Left lung (tissue), 10 donors: ENCODE measurements around the gene AARS1. TPM values are rescaled to one million over a fixed set of nuclear protein-coding genes. Genes with fewer than 3 reads are reported as not detected.

Source experiments
- ATAC-seq: fragments of 200-7000 bp; cut with Tn5 transposase; one replicate; pipeline ENCODE4 v1.9.1; 2020; ENCODE audit warnings: moderate library complexity
- DNase-seq, 4 donors: peaks; one replicate each; pipeline ENCODE4 v3.0.0-alpha.2; 2013 to 2020
- H3K27ac ChIP-seq, 2 donors: fragments of 200-600 bp; sonication (generic) in 1 of 2; one replicate each; pipeline versions ENCODE4 v1.5.0 to v1.8.0; 2020 to 2021
- H3K27me3 ChIP-seq, 2 donors: fragments of 200-600 bp; sonication (generic) in 1 of 2; one replicate each; pipeline versions ENCODE4 v1.5.0 to v1.8.0; 2020 to 2021
- H3K36me3 ChIP-seq, 2 donors: fragments of 200-600 bp; sonication (generic) in 1 of 2; one replicate each; pipeline versions ENCODE4 v1.5.0 to v1.8.0; 2020 to 2021
- H3K4me1 ChIP-seq, 2 donors: fragments of 200-600 bp; one replicate each; pipeline ENCODE4 v1.8.0; 2021
- H3K4me3 ChIP-seq, 2 donors: fragments of 200-600 bp; sonication (generic) in 1 of 2; one replicate each; pipeline versions ENCODE4 v1.5.0 to v1.8.0; 2020 to 2021; ENCODE audit warnings: mild to moderate bottlenecking in 1 of 2
- H3K9me3 ChIP-seq, 2 donors: fragments of 200-600 bp; sonication (generic) in 1 of 2; one replicate each; pipeline versions ENCODE4 v1.5.0 to v1.8.0; 2020 to 2021
- intact Hi-C, 2 donors: fragments of 100-400 bp; cut with DNase I; formaldehyde crosslinking; loops; one replicate each; pipeline versions ENCODE4 v1.11.2 to v1.14.2; 2022
- polyA plus RNA-seq, 6 donors: library from polyadenylated mRNA; unstranded; fragments of 120-200 nt; gene quantifications; one replicate each; pipeline ENCODE4 v1.2.1, GENCODE V29; 2013; ENCODE audit not compliant: insufficient read length in 6 of 6
- total RNA-seq, 2 donors: library from RNA; stranded (reverse); fragmentation: NEBNext Ultra II Directional; extraction: Animal tissue kit (Norgen Biotek cat#: 25700); gene quantifications; one replicate each; pipeline ENCODE4 v1.2.1, GENCODE V29; 2021
- TF ChIP-seq, protein P1 (sequence below), 2 donors: fragments of 200-600 bp; sonication (generic) in 1 of 2; IDR thresholded peaks; one replicate each; pipeline versions ENCODE4 v1.5.0 to v1.8.0; 2021; ENCODE audit warnings: antibody characterized with exemption in 2 of 2
- donor health status: DM: no; HTN: yes; CAD: no.
- donor health status: DM: no; HTN: no; CAD: no.

AARS1 gene
- total and polyA plus RNA-seq, 8 donors, result 64.7 to 111 (median 75.3) TPM

DNA sequence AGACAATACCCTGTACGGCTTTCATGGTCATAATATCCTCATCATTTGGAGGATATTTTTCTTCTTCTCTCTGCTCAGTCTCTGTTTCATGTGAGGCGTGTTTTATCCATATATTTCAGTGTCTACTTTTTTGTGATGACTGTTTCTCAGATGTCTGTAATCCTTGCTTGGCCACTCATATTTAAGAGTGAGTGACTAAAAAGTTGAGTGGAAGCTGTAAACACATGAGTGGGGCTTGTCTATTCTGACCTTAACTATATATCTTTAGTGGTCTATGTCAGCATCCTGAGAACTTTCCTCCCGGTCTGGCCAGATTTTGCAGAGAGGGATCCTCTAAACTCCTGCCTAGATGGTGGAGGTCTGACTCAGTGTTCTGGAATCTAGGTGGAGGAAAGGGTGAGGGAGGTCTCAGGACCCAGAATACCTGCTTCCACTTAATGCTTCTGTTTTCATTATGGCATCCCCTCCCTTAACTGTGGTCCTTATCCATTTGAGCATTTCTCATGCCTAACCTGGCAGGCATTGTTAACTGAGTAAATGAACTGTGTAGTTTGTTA, 15.7 kb upstream of the AARS1 start:
- TF ChIP-seq, protein P1, sequence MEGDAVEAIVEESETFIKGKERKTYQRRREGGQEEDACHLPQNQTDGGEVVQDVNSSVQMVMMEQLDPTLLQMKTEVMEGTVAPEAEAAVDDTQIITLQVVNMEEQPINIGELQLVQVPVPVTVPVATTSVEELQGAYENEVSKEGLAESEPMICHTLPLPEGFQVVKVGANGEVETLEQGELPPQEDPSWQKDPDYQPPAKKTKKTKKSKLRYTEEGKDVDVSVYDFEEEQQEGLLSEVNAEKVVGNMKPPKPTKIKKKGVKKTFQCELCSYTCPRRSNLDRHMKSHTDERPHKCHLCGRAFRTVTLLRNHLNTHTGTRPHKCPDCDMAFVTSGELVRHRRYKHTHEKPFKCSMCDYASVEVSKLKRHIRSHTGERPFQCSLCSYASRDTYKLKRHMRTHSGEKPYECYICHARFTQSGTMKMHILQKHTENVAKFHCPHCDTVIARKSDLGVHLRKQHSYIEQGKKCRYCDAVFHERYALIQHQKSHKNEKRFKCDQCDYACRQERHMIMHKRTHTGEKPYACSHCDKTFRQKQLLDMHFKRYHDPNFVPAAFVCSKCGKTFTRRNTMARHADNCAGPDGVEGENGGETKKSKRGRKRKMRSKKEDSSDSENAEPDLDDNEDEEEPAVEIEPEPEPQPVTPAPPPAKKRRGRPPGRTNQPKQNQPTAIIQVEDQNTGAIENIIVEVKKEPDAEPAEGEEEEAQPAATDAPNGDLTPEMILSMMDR (IDR thresholded peaks at IDR 0.05), result no peak
- Histone ChIP-seq H3K4me3 (no peak overlapping the region), H3K9me3 (peaks cover 0 to 8% of the 10 kb centered on the region in 2 donors), H3K27ac (peak overlapping the region in 1 of 2 donors; percentile 16), H3K4me1 (peaks cover 0 to 30% of the 10 kb centered on the region in 2 donors), H3K27me3 (no peaks in the 10 kb centered on the region), H3K36me3 (peaks cover 0 to under 1% of the 10 kb centered on the region in 2 donors)
- intact Hi-C loops, result no loop called here
- ATAC-seq, result peak; percentile 31
- DNase-seq, result no peak

DNA sequence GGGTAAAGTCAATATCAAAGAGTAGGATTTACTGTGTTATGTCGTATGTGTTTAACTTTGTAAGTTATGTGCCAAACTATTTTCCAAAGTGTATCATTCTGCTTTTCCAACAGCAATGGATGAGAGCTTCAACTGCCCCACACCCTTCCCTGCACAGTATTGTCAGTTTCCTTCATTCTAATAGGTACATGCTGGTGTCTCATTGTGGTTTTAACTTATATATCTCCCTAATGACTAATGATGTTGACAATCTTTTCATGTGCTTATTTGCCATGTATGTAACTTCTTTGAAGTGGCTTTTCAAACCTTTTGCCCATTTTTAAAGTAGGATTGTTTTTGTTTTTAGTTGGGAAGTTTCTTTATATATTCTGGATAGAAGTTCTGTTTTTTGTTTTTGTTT, 13.4 kb upstream of the AARS1 start:
- DNase-seq, result no peak
- intact Hi-C loops, result no loop called here
- TF ChIP-seq, protein P1 (IDR thresholded peaks at IDR 0.05), result no peak
- no peaks in the 10 kb centered on the region for H3K27me3 ChIP-seq
- H3K9me3 ChIP-seq, result peaks cover 0 to 8% of the 10 kb centered on the region in 2 donors
- no peak for ATAC-seq
- no peaks in the 10 kb centered on the region for H3K36me3 ChIP-seq
- H3K4me1 ChIP-seq, result peaks cover 6 to 39% of the 10 kb centered on the region in 2 donors
- no peak overlapping the region for H3K4me3 ChIP-seq
- no peak overlapping the region for H3K27ac ChIP-seq

DNA sequence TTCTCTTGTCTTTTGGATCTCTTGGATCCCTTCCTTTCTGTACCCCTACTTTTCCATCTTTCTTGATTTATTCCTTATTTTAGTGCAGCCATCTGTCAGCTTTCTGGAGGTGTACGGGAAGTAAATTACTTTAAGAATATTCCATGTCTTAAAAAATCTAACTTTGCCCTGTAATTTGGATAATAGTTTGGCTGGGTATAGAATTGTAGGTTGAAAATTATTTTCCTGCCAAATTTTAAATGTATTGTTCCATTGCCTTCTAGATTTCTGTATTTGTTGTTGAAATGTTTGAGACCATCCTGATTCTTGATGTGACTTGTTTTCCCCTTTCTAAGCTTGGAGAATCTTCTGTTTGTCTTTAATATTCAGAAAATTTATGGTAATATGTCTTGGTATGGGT, 11.8 kb upstream of the AARS1 start:
- Histone ChIP-seq H3K4me3 (no peak overlapping the region), H3K27ac (no peak overlapping the region), H3K27me3 (no peaks in the 10 kb centered on the region), H3K9me3 (peaks cover 0 to 8% of the 10 kb centered on the region in 2 donors), H3K4me1 (peaks cover 6 to 39% of the 10 kb centered on the region in 2 donors), H3K36me3 (no peaks in the 10 kb centered on the region)
- intact Hi-C loops, result no loop called here
- ATAC-seq, result no peak
- TF ChIP-seq, protein P1 (IDR thresholded peaks at IDR 0.05), result no peak
- DNase-seq, result no peak

DNA sequence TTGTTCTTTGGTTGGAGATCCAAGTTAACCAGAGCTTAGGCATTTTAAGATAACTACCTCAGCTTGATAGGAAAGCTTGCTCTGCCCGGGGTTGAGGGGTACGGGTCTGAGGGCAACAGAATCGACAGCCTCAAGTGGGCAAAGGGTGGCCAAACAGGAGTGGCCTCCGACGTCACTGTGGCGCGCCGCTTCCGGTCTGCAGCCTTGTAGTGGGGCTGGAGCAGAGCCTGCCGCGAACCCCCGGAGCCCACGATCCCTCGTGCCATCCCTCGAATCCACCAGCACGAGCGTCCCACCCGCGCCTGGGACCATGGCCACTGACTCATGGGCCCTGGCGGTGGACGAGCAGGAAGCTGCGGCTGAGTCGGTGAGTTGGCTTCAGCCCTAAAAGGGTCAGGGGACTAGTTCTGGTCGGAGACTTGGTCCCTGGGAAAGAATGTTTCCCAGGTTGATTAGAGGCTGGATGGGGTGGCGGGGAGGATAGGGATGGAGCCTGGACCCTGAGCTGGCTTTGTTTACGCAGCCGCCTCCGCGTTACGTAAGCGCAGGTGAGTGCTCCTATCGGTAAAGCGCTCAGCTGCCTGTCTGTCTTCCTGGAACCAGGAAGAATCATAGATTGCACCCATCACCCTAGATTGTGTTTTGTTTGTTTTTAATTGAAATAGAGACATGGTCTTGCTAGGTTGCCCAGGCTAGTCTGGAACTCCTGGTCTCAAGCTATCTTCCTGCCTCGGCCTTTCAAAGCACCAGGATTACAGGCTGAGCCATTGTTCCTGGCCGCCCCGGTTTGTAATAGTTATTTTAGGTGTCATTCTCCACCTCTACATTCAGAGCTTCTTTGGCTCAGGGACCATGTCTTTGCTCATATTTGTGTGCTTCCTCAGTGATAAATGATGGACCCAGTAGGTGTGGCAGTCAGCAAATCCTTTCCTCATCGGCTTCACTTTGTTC, 10.0 kb upstream of the AARS1 start, which contains the start of gene DDX19B:
TSS of gene DDX19B (plus strand) at position 199 of the 951 bp plus-strand sequence. CDS start at position 311, 112 bp downstream.
- Histone ChIP-seq H3K4me1 (peaks cover 6 to 29% of the 10 kb centered on the region in 2 donors), H3K27me3 (no peaks in the 10 kb centered on the region), H3K9me3 (peaks cover 0 to 8% of the 10 kb centered on the region in 2 donors), H3K36me3 (no peaks in the 10 kb centered on the region), H3K27ac (peak within 1 kb of the TSS; percentile 91), H3K4me3 (peak within 1 kb of the TSS; percentile 64 to 73)
- intact Hi-C loops, result no loop called here
- ATAC-seq (peak; percentile 94), DNase-seq (peak; percentile 81 to 94 (median 88))
- TF ChIP-seq, protein P1 (IDR thresholded peaks at IDR 0.05), result no peak

DNA sequence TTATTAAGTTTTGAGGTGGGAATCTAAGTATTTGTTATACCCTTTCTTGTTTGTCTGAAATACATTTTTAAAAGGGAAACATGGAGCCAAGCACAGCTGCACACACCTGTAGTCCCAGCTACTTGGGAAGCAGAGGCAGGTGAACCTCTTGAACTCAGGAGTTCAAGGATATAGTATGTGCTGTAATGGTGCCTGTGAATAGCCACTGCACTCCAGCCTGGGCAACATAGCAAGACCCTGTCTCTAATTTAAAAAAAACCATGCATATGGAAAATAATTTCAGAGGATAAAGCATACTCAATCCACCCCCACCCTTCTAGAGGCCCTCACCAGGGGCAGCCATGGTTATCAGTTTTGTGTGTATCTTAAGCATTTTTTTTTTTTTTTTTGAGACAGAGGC, 6.3 kb upstream of the AARS1 start:
- Histone ChIP-seq H3K4me3 (no peak overlapping the region), H3K9me3 (no peaks in the 10 kb centered on the region), H3K4me1 (peaks cover 6 to 16% of the 10 kb centered on the region in 2 donors), H3K27ac (no peak overlapping the region), H3K36me3 (no peaks in the 10 kb centered on the region), H3K27me3 (no peaks in the 10 kb centered on the region)
- TF ChIP-seq, protein P1 (IDR thresholded peaks at IDR 0.05), result no peak
- DNase-seq (no peak), ATAC-seq (no peak)
- intact Hi-C loops, result no loop called here
